IPS-18a (cell line): ENCODE measurements around the gene CPNE8.

Experiments used
- H3K27ac ChIP-seq: one replicate; pipeline ENCODE4 v1.5.1; 2013; ENCODE audit warnings: low read length
- H3K27me3 ChIP-seq: one replicate; pipeline ENCODE4 v1.6.1; 2013; ENCODE audit warnings: mild to moderate bottlenecking, low read length; ENCODE audit not compliant: control insufficient read depth, insufficient read depth
- H3K36me3 ChIP-seq: one replicate; pipeline ENCODE4 v1.6.1; 2013; ENCODE audit warnings: low read depth, low read length; ENCODE audit not compliant: control insufficient read depth
- H3K4me1 ChIP-seq: one replicate; pipeline ENCODE4 v1.6.1; 2013; ENCODE audit warnings: low read depth, low read length; ENCODE audit not compliant: control insufficient read depth
- H3K4me3 ChIP-seq: one replicate; pipeline ENCODE4 v1.5.1; 2013; ENCODE audit warnings: low read length
- H3K9ac ChIP-seq: one replicate; pipeline ENCODE4 v1.6.1; 2013; ENCODE audit warnings: mild to moderate bottlenecking, low read length, moderate library complexity
- H3K9me3 ChIP-seq: one replicate; pipeline ENCODE4 v1.6.1; 2013; ENCODE audit warnings: low read depth, low read length; ENCODE audit not compliant: control insufficient read depth

Gene CPNE8

DNA sequence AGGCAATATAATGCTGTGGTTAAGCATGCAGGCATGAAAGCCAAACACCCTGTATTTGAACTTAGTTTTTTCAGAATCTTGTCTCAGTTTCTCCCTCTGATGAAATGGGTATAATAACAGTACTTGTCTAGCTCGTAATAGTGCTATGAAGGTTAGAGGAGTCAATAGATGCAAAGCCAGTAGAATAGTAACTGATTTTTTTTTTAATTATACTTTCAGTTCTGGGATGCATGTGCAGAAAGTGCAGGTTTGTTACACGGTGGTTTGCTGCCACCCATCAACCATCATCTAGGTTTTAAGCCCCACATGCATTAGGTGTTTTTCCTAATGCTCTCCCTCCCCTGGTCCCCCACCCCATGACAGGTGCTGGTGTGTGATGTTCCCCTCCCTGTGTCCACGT is 87.4 kb downstream of the CPNE8 start:
- no peaks in the 10 kb centered on the region for H3K4me1 ChIP-seq
- no peaks in the 10 kb centered on the region for H3K27me3 ChIP-seq
- H3K9ac ChIP-seq, result no peak overlapping the region
- H3K36me3 ChIP-seq, result no peaks in the 10 kb centered on the region
- no peak overlapping the region for H3K27ac ChIP-seq
- no peak overlapping the region for H3K4me3 ChIP-seq
- no peaks in the 10 kb centered on the region for H3K9me3 ChIP-seq

DNA sequence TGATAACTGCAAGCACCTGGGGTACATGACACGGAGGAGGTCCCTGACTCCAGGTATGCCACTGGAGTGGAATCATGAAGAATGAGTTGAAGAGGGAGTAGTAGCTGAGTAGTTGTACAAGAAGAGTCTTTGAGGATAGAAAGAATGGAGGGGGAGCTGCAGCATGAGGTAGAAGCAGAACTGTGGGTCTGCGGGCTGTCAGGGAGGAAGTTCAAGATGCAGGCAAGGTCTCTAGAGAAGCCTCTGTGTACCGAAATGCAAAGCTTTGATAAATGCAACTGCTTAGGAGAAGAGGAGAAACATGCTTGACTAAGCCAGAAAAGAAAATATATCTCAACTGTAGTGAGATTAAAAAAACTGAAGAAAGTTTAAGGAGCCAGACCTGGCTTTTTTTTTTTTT is 91.5 kb downstream of the CPNE8 start:
- Histone ChIP-seq H3K27me3 (no peaks in the 10 kb centered on the region), H3K36me3 (no peaks in the 10 kb centered on the region), H3K4me1 (no peaks in the 10 kb centered on the region)

DNA sequence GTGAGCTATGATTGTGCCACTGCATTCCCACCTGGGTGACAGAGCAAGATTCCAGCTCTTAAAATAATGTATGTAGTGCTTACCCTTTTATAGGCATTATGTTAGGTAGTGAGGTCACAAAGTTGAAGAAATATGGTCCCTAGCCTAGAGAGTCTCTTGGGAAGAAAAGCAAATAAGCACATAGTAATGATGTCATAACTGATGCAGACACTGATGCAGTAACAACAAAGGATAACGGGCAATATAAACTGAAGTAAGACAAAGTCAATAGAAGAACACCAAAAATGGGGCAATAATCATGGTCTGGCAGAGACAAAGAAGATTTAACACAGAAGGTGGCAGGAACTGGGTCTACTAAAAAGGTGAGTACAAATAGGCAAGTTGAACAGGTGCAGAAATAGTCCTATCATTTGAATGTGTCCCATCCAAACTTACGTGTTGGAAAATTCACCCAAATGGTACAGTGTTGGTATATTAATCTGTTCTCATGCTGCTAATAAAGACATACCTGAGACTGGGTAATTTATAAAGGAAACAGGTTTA is 93.5 kb downstream of the CPNE8 start:
- no peak overlapping the region for H3K9ac ChIP-seq
- H3K27me3 ChIP-seq, result no peaks in the 10 kb centered on the region
- no peak overlapping the region for H3K27ac ChIP-seq
- no peaks in the 10 kb centered on the region for H3K4me1 ChIP-seq
- no peak overlapping the region for H3K4me3 ChIP-seq
- no peaks in the 10 kb centered on the region for H3K36me3 ChIP-seq
- H3K9me3 ChIP-seq, result no peaks in the 10 kb centered on the region

More for the DNA sequence above, 91.5 kb downstream of the CPNE8 start:
- no peaks in the 10 kb centered on the region for H3K9me3 ChIP-seq
- H3K9ac ChIP-seq, result no peak overlapping the region
- no peak overlapping the region for H3K4me3 ChIP-seq
- H3K27ac ChIP-seq, result no peak overlapping the region

DNA sequence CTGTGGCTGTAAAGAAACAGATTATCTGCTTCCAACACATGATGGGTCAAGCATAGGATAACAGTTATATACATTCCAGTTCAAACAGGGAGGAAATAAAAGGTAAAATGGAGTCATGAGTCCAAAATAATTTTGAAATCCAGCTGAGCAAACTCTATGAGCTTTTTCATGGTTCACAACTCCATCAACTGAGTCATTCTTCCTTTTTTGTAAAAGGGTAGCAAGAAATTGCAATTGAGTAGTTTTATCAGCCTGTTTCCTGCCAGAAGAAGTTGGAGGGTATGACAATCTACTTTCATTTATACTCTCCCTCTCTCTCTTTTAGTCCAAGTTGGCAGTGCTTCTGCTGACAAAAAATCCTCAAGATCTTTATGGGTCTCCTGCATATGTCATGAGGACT is 95.6 kb downstream of the CPNE8 start:
- Histone ChIP-seq H3K27ac (no peak overlapping the region), H3K4me3 (no peak overlapping the region), H3K9me3 (no peaks in the 10 kb centered on the region), H3K9ac (no peak overlapping the region), H3K36me3 (no peaks in the 10 kb centered on the region), H3K27me3 (no peaks in the 10 kb centered on the region), H3K4me1 (no peaks in the 10 kb centered on the region)

DNA sequence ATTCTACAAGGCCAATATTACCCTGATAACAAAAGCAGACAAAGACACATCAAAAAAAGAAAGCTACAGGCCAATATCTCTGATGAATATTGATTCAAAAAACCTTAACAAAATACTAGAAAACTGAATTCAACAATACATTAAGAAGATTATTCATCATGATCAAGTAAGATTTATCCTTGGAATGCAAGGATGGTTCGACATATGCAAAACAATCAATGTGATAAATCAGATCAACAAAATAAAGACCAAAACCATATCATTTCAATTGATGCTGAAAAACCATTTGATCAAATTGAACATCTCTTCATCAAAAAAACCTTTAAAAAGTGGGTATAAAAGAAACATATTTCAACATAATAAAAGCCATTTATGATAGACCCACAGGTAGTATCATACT is 117.3 kb downstream of the CPNE8 start:
- no peaks in the 10 kb centered on the region for H3K36me3 ChIP-seq
- H3K4me1 ChIP-seq, result no peaks in the 10 kb centered on the region
- no peak overlapping the region for H3K4me3 ChIP-seq
- H3K9me3 ChIP-seq, result no peaks in the 10 kb centered on the region
- H3K27ac ChIP-seq, result no peak overlapping the region
- H3K27me3 ChIP-seq, result no peaks in the 10 kb centered on the region
- no peak overlapping the region for H3K9ac ChIP-seq

DNA sequence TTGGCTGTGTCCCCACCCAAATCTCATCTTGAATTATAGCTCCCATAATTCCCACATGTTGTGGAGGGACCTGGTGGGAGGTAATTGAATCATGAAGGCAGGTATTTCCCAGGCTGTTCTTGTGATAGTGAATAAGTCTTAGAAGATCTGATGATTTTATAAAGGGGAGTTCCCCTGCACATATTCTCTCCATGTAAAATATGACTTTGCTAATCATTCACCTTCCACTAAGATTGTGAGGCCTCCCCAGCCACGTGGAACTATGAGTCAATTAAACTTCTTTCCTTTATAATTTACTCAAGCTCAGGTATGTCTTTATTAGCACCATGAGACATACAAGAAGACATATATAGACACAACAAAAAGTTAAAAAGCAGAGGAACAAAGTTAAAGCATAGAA is 120.0 kb downstream of the CPNE8 start:
- H3K9me3 ChIP-seq, result no peaks in the 10 kb centered on the region
- H3K4me1 ChIP-seq, result no peaks in the 10 kb centered on the region
- no peak overlapping the region for H3K27ac ChIP-seq
- H3K9ac ChIP-seq, result no peak overlapping the region
- H3K27me3 ChIP-seq, result no peaks in the 10 kb centered on the region
- H3K4me3 ChIP-seq, result no peak overlapping the region
- H3K36me3 ChIP-seq, result no peaks in the 10 kb centered on the region

DNA sequence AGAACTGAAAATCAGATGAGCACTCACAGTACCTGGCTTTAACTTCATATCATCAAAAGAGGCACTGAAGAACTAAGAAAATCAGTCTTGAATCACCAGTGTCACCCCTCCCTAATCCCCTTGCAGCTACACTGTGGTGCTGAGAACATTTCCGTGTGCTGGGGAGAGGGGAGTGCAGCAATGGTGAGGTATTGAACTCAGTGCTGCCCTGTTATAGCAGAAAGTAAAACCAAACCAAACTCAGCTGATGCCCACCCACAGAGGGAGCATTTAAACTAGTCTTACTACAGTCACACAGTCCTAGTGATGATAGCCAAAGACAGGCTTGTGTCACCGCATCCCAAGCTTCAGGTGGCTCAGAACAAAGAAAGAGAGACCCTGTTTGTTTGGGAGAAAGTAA is 122.1 kb downstream of the CPNE8 start:
- Histone ChIP-seq H3K9ac (no peak overlapping the region), H3K4me1 (no peaks in the 10 kb centered on the region), H3K27me3 (no peaks in the 10 kb centered on the region), H3K9me3 (no peaks in the 10 kb centered on the region), H3K36me3 (no peaks in the 10 kb centered on the region), H3K27ac (no peak overlapping the region), H3K4me3 (no peak overlapping the region)

DNA sequence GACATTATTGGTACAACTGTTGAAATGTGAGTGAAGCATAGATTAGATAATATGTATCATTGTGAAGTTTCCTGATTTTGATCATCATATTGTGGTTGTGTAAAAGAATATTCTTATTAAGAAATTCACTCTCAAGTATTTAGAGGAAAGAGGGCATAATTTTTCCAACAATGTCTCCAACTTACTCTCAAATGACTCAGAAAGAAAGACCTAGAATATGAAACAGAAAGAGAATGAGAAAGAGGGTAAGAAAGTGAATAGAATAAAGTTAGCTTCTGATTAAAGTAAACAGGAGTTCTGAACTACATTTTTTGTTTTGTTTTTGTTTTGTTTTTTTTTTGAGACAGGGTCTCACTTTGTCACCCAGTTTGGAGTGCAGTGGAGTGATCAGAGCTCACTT is 123.0 kb downstream of the CPNE8 start:
- H3K9me3 ChIP-seq, result no peaks in the 10 kb centered on the region
- no peaks in the 10 kb centered on the region for H3K4me1 ChIP-seq
- no peak overlapping the region for H3K27ac ChIP-seq
- no peak overlapping the region for H3K9ac ChIP-seq
- H3K4me3 ChIP-seq, result no peak overlapping the region
- H3K27me3 ChIP-seq, result no peaks in the 10 kb centered on the region
- no peaks in the 10 kb centered on the region for H3K36me3 ChIP-seq

DNA sequence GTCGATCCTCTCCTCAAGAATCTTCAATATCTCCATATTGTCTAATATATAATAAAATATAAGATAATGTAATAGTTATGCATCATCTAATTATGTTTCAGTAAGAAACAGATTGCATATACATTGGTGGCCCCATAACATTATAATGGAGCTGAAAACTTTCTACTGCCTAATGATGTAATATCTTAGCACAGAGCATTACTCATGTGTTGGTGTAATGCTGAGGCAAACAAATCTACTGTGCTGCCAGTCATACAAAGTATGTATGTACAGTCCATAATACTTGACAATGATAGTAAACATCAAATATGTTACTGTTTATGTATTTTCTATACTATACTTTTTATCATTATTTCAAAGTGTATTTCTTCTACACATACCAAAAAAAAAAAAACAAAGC is 128.7 kb downstream of the CPNE8 start:
- Histone ChIP-seq H3K9ac (no peak overlapping the region), H3K4me1 (no peaks in the 10 kb centered on the region), H3K36me3 (no peaks in the 10 kb centered on the region), H3K27ac (no peak overlapping the region), H3K27me3 (no peaks in the 10 kb centered on the region), H3K9me3 (no peaks in the 10 kb centered on the region), H3K4me3 (no peak overlapping the region)

DNA sequence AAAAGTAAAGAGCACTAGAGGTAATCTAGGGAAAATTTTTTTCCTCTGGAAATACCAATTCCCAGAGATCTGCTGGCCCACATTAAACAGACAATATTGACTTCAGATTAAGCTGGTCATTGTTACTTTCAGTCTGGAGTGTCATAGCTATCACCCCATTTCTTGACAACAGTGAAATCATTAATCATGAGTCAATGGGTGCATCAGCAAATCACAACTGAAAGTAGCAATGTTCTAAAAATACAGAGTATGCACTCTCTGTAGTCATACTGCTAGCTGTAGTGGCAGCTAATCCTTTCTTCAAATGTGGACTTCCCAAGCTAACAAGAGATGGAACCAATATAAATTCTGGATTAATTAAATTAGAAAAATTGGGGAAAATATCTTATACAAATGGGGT is 129.9 kb downstream of the CPNE8 start:
- Histone ChIP-seq H3K4me3 (no peak overlapping the region), H3K9me3 (no peaks in the 10 kb centered on the region), H3K4me1 (no peaks in the 10 kb centered on the region), H3K27ac (no peak overlapping the region), H3K36me3 (no peaks in the 10 kb centered on the region), H3K9ac (no peak overlapping the region), H3K27me3 (no peaks in the 10 kb centered on the region)

DNA sequence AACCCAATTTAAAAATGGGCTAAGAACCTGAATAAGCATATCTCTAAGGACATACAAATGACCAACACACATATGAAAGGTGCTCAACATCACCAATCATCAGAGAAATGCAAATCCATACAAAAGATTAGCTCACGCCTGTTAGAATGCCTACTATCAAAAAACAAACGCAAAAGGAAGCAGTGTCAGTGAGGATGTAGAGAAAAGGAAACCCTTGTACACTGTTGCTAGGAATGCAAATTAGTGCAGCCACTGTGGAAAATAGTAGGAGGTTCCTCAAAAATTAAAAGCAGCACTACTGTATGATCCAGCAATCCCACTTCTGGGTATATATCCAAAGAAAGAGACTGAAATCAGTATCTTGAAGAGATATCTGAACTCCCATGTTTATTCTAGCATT is 133.0 kb downstream of the CPNE8 start:
- no peak overlapping the region for H3K27ac ChIP-seq
- no peaks in the 10 kb centered on the region for H3K9me3 ChIP-seq
- H3K4me1 ChIP-seq, result peaks cover 7% of the 10 kb centered on the region
- no peaks in the 10 kb centered on the region for H3K27me3 ChIP-seq
- no peaks in the 10 kb centered on the region for H3K36me3 ChIP-seq
- no peak overlapping the region for H3K9ac ChIP-seq
- no peak overlapping the region for H3K4me3 ChIP-seq

DNA sequence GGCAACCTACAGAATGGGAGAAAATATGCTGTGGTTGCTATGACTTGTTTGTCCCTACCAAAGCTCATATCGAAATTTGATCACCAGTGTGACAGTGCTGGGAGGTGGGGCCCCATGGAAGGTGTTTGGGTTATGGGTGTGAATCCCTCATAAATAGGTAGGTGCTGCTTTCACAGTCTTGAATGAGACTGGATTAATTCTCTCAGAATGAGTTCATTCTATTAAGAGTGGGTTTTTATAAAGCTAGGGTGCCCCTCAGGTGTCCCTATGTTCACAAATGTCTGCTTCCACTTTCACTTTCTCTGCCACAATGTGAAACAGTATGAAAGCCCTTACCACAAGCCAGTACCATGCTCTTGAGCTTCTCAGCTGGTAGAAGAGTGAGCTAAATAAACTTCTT is 133.5 kb downstream of the CPNE8 start:
- Histone ChIP-seq H3K4me3 (no peak overlapping the region), H3K9me3 (no peaks in the 10 kb centered on the region), H3K36me3 (no peaks in the 10 kb centered on the region), H3K27me3 (no peaks in the 10 kb centered on the region), H3K9ac (no peak overlapping the region), H3K4me1 (peaks cover 7% of the 10 kb centered on the region), H3K27ac (no peak overlapping the region)
